SK-N-MC (cell line): ENCODE results near the gene RNF227.

ENCODE experiments used
- EZH2 ChIP-seq: fragments of 200-600 bp; sonication (generic); IDR thresholded peaks from one replicate; pipeline ENCODE4 v1.6.1; 2017; ENCODE audit warnings: antibody characterized with exemption
- POLR2AphosphoS5 ChIP-seq: IDR thresholded peaks from 2 replicates; pipeline ENCODE4 v1.6.1; 2012; ENCODE audit warnings: mild to moderate bottlenecking, low read depth, low read length, borderline replicate concordance

- no peak for TF ChIP-seq POLR2AphosphoS5
- TF ChIP-seq EZH2, result no peak
These were observed 11.5 kb upstream of the RNF227 start for GRCh38 chr17:7927596-7927995.
